Right cardiac atrium (tissue), 5 donors: ENCODE measurements around the gene POLN. TPM values are rescaled to one million over a fixed set of nuclear protein-coding genes. Genes with fewer than 3 reads are reported as not detected.

Experiments used
- ATAC-seq, 2 donors: fragments of 200-7000 bp; cut with Tn5 transposase; one replicate each; pipeline versions ENCODE4 v1.8.0 to v1.9.1; 2020; ENCODE audit warnings: moderate library complexity in 2 of 2, mild to moderate bottlenecking in 1 of 2
- DNase-seq, 3 donors: peaks; one replicate each; pipeline ENCODE4 v3.0.0-alpha.2; 2020
- H3K27ac ChIP-seq: one replicate; pipeline ENCODE4 v1.5.1; 2013; ENCODE audit warnings: mild to moderate bottlenecking, low read length, control low read depth, moderate library complexity
- H3K27me3 ChIP-seq: one replicate; pipeline ENCODE4 v1.6.1; 2013; ENCODE audit not compliant: control insufficient read depth, insufficient read depth
- H3K4me1 ChIP-seq: one replicate; pipeline ENCODE4 v1.6.1; 2013; ENCODE audit warnings: low read length; ENCODE audit not compliant: control insufficient read depth, insufficient read depth
- H3K4me3 ChIP-seq: one replicate; pipeline ENCODE4 v1.5.1; 2013; ENCODE audit warnings: low read length, control low read depth
- H3K9me3 ChIP-seq: one replicate; pipeline ENCODE4 v1.6.1; 2013; ENCODE audit warnings: low read length; ENCODE audit not compliant: control insufficient read depth
- WGBS: extraction: QIAGEN DNeasy Blood & Tissue Kit; methylation state at CpG from one replicate; pipeline ENCODE4 v1.1.7; 2013; 5-methylcytosine and 5-hydroxymethylcytosine counted together
- intact Hi-C, 4 donors: fragments of 100-400 bp; cut with DNase I; formaldehyde crosslinking; loops; one replicate each; pipeline versions ENCODE4 v1.11.0 to v1.14.0; 2022 to 2023
- polyA plus RNA-seq: library from polyadenylated mRNA; stranded (reverse); fragments of 200-250 nt; gene quantifications from one replicate; pipeline ENCODE4 v1.2.3, GENCODE V29; 2013
- total RNA-seq, 4 donors: library from RNA; stranded (reverse); fragmentation: NEBNext Ultra II Directional; extraction: Animal tissue kit (Norgen Biotek cat#: 25700); gene quantifications; one replicate each; pipeline ENCODE4 v1.2.1, GENCODE V29; 2021
- donor health status: healthy with polysubstance abuse.
- donor health status: DM: no; HTN: yes; CAD: no.
- donor health status: DM: no; HTN: no; CAD: no.
- donor health status: DM: no; HTN: yes; CAD: no; lungs with severe emphysema.
- donor health status: DM: yes; HTN: yes; CAD: no.

The POLN gene
- total and polyA plus RNA-seq, 5 donors: 1.5 to 5.9 (median 3.8) TPM

DNA sequence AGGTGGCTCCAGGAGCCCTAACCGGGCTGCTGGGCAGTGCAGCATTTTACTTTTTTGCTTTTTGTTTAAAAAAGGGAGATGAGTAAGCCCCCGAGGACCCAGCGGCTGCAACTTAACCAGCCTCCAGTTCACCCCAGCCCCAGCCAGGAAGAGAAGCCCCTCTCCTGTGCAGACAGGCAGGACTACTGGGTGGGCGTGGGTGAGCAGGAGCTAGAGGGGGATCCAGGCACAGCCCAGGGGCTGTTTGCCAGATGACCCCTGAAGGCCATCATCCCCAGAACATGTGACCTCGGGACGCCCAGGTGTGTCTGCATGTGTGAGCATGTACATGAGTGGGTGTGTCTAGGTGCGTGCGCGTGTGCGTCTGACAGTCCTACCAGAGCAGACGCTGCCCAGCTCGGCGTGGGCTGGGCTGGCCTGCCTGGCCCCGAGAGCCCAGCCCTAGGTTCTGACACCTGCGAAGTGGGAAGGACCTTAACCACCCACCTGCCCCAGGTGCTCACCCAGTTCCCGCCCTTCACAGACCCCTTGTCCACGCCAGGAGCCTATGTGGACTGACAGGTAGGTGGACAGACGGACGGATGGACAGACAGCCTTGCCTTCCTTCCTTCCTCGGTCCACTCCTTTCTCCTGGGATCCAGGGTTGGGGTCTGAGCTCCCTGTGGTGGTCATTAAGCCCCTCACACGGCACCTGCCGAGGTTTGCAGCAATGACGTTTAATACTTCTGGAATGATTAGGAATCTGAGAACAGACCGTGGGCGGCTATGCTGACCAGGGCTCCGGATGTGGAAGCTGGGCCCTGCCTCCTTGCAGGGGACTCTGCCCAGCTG, 7.8 kb upstream of the POLN start:
- intact Hi-C loops: loop anchor here in 2 of 4 donors (10.0 kb wide), 1 partner anchor 165 kb away; the partner anchor contains the start of genes CFAP99 (in 2 of the 2) and ZFYVE28 (in 2 of the 2)
- peak in 2 of 3 donors; percentile 19 to 43 for DNase-seq

DNA sequence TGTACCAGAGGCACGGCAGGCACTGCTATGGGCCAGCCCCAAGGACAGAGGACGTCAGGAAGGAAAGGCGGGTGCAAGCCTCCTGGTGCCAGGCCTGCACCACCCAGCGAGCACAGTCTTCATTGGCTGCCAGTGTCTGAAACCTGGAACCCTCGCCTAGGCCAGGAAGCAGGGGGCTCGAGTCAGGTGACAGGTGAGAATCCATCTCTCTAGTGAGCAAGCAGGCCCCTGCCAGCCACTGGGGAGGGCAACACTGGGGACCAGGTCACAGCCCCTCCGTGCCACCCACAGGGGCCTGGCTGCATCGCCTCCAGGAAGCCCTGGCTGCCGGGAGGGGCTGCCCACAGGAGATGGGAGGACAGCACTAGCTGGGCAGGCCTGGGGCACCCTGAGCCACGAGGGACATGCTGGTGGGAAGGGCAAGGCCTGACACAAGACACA, 6.9 kb upstream of the POLN start:
- Histone ChIP-seq H3K27ac (no peak overlapping the region), H3K27me3 (no peaks in the 10 kb centered on the region), H3K4me3 (no peak overlapping the region), H3K4me1 (peaks cover 2% of the 10 kb centered on the region), H3K9me3 (no peaks in the 10 kb centered on the region)
- 66% methylated on average over 10 of the region's 10 CpGs for WGBS
- DNase-seq: peak; percentile 14 to 32 (median 28)
- intact Hi-C loops: no loop called here
- ATAC-seq: no peak

More for the DNA sequence above, 7.8 kb upstream of the POLN start:
- 86% methylated on average over 26 of the region's 26 CpGs for WGBS
- H3K4me1 ChIP-seq: peaks cover 2% of the 10 kb centered on the region
- no peaks in the 10 kb centered on the region for H3K27me3 ChIP-seq
- no peak for ATAC-seq
- H3K4me3 ChIP-seq: no peak overlapping the region
- no peak overlapping the region for H3K27ac ChIP-seq
- no peaks in the 10 kb centered on the region for H3K9me3 ChIP-seq

DNA sequence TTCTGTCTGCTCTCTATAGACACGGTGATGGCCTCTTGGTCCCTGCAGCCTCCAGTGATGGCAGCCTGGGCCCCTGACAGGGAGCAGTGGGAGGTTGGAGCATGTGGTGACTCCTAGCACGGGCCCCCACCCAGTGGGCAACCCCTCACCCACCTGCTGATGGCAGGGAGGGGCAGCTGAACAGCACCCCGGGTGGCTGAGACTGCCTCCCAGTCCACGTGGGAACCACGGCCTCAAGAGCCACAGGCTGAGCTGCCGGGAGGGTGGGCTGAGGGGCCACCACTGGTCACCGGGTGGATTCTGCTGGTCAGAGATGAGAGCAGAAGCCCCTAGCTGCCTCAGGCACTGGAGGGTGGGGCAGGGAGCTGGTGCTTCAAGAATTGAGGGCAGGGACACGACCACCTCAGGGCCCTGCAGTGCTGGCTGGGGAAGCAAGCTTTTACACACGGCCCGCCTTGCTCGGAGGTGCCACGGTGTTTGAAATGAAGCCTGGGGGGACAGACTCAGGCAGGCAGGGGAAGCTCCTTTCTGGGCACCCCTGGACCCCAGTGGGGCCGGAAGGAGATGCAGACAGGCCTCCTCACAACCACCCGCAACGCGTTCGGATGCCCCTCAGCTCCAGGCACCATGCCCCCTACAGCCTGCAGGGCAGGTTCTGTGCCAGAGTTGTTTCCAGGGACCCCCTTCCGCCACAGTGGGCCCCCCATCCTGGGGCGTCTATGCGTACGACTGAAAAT, 6.3 kb upstream of the POLN start:
- ATAC-seq (no peak), DNase-seq (peak; percentile 9 to 51 (median 35))
- no peaks in the 10 kb centered on the region for H3K9me3 ChIP-seq
- WGBS: 80% methylated on average over 21 of the region's 21 CpGs
- peaks cover 2% of the 10 kb centered on the region for H3K4me1 ChIP-seq
- intact Hi-C loops: no loop called here
- no peak overlapping the region for H3K4me3 ChIP-seq
- H3K27me3 ChIP-seq: no peaks in the 10 kb centered on the region
- H3K27ac ChIP-seq: no peak overlapping the region

DNA sequence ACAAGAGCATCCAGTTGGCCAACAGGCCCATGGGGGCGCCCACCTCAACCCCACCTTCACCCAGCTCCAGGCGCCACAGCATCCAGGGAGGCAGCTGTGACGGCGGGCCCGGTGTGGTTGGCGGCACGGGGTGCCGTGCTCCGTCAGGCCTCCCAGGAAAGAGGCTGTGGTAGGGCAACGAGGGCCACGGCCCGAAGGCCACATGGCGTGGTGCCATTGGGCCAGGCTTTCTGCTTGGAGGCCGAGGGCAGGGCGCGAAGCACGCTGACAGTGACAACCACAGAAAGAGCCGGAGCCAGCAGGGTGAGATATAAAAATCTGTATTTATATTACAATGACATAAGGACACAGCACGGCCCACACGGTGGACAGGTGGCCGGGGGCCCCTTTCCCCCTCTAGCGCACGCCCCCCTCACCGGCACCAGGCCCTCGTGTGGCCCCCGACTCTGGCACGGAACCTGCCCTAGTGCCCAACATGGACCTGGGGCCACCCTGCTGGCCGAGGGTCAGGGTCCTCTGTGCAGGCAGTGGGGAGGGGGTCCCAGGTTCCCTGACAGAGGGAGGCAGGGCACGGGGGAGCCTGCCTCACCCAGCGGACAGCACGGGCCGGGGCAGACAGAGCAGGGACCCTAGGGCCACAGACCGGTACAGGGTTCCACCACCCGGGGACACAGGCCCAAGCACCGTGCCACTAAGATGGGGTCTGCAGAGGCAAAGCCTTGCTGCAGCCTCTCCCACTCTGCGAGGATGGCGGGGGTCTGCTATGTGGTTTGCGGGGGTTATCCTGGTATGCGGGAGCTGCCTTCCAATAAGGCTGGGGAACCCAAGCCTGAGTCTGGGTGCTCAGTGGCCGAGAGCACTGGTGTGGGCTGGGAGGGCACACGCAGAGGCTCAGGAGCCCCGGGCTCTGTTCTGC, 5.5 kb upstream of the POLN start:
- no peak overlapping the region for H3K4me3 ChIP-seq
- intact Hi-C loops: no loop called here
- no peak overlapping the region for H3K27ac ChIP-seq
- peak in 1 of 3 donors; percentile 45 for DNase-seq
- H3K4me1 ChIP-seq: peaks cover 2% of the 10 kb centered on the region
- 90% methylated on average over 42 of the region's 42 CpGs for WGBS
- ATAC-seq: no peak
- H3K9me3 ChIP-seq: no peaks in the 10 kb centered on the region
- no peaks in the 10 kb centered on the region for H3K27me3 ChIP-seq

DNA sequence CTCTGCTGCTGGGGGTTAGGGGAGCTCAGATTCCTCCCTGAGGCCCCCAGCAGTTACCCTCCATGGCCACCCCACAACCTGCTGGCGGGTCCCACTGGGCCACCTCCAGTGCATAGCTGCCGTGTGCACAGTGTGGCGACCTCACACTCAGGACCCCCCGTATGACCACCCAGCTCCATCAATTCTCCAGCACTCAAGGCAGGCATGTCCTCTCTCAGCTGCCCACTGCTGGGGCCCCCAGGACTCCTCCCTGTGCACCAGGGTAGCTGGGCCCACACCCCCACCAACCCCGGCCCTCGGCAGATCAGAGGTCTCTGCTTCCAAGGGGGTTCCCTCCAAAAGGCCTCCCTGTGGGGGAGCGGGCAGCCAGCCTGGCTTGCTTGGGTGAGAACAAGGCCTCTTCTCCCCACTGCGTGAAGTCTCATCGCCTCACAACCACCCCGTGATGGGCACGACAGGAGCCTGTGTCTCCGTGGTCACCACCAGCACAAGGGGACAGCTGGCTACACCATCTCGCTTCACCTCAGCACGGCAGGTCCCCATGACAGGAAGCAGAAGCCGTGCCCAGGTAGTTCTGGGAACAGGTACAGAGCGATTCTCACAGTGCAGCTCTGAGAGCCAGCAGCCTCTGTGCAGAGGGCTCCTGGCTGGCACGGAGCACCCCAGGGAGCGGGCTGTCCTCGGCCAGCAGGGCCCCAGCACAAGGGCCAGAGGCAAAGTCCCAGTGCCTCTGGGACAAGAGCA, 4.6 kb upstream of the POLN start:
- Histone ChIP-seq H3K4me3 (no peak overlapping the region), H3K27me3 (no peaks in the 10 kb centered on the region), H3K27ac (no peak overlapping the region), H3K4me1 (peaks cover 2% of the 10 kb centered on the region), H3K9me3 (no peaks in the 10 kb centered on the region)
- ATAC-seq (no peak), DNase-seq (peak in 1 of 3 donors; percentile 55)
- intact Hi-C loops: no loop called here
- WGBS: 89% methylated on average over 19 of the region's 19 CpGs

GRCh38 chr4:2245787-2246275, 3.9 kb upstream of the POLN start:
- no peak for ATAC-seq
- DNase-seq: no peak
- no peaks in the 10 kb centered on the region for H3K27me3 ChIP-seq
- intact Hi-C loops: no loop called here
- H3K4me1 ChIP-seq: peaks cover 2% of the 10 kb centered on the region
- 78% methylated on average over 7 of the region's 7 CpGs for WGBS
- H3K4me3 ChIP-seq: no peak overlapping the region
- no peak overlapping the region for H3K27ac ChIP-seq
- H3K9me3 ChIP-seq: no peaks in the 10 kb centered on the region

GRCh38 chr4:2245057-2245786, 3.3 kb upstream of the POLN start:
- 44% methylated on average over 7 of the region's 7 CpGs for WGBS

DNA sequence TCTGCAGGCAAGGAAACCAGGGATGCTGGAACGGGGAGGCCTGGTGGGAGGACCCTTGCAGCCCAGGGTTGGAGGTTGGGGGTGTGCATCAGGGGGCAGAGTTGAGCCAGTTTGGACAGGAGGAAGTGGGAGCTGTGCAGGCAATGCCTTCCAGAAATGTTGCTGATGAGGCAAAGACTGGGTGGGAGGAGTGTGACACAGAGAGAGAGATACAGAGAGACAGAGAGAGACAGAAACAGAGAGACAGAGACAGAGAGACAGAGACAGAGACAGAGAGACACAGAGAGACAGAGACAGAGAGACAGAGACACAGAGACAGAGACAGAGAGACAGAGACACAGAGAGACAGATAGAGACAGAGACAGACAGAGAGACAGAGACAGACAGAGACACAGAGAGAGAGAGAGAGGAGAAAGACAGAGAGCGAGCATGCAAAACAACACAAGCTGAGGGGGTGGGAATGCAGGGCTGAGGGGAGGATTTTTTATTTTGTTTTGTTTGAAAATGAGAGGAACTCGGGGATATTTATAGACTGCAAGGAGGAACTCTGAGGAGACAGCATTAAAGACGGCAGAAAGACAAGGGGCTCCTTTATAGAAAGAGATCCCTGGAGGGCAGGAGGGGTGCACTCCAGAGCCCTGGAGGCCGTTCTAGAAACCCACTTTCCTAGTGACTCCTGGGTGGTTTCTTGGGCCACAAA, 1.9 kb upstream of the POLN start:
- ATAC-seq (peak; percentile 20 to 40), DNase-seq (peak; percentile 58 to 83 (median 79))
- intact Hi-C loops: no loop called here
- Histone ChIP-seq H3K4me1 (peaks cover 2% of the 10 kb centered on the region), H3K4me3 (no peak overlapping the region), H3K27me3 (no peaks in the 10 kb centered on the region), H3K9me3 (no peaks in the 10 kb centered on the region), H3K27ac (no peak overlapping the region)
- 23% methylated on average over 5 of the region's 5 CpGs for WGBS

More at GRCh38 chr4:2245057-2245786, 3.3 kb upstream of the POLN start:
- intact Hi-C loops: no loop called here
- no peak for ATAC-seq
- DNase-seq: peak in 1 of 3 donors; percentile 27
- Histone ChIP-seq H3K9me3 (no peaks in the 10 kb centered on the region), H3K27me3 (no peaks in the 10 kb centered on the region), H3K4me1 (peaks cover 2% of the 10 kb centered on the region), H3K4me3 (no peak overlapping the region), H3K27ac (no peak overlapping the region)

GRCh38 chr4:2241003-2241402, 918 bp downstream of the POLN start:
- intact Hi-C loops: no loop called here
- peak overlapping the region; percentile 76 for H3K4me3 ChIP-seq
- no peak for DNase-seq
- no peak overlapping the region for H3K27ac ChIP-seq
- no peaks in the 10 kb centered on the region for H3K9me3 ChIP-seq
- 9% methylated on average over 7 of the region's 7 CpGs for WGBS
- H3K27me3 ChIP-seq: no peaks in the 10 kb centered on the region
- no peak for ATAC-seq
- H3K4me1 ChIP-seq: peaks cover 2% of the 10 kb centered on the region
